Upper lobe of left lung (tissue), 6 donors: ENCODE data around the gene ZWINT. TPM values are rescaled to one million over a fixed set of nuclear protein-coding genes. Genes with fewer than 3 reads are reported as not detected.

ENCODE experiments used
- ATAC-seq, 2 donors: fragments of 200-7000 bp; cut with Tn5 transposase; one replicate each; pipeline ENCODE4 v1.9.1; 2022; ENCODE audit warnings: mild to moderate bottlenecking in 2 of 2, moderate library complexity in 2 of 2; ENCODE audit not compliant: low FRiP score in 2 of 2
- DNase-seq, 2 donors: peaks; one replicate each; pipeline ENCODE4 v3.0.0-alpha.2; 2019 to 2020
- H3K27ac ChIP-seq, 4 donors: fragments of 200-600 bp; sonication (generic); one replicate each; pipeline ENCODE4 v1.5.1; 2016 to 2019
- H3K27me3 ChIP-seq, 4 donors: fragments of 200-600 bp; sonication (generic); one replicate each; pipeline ENCODE4 v1.5.1; 2017 to 2019
- H3K36me3 ChIP-seq, 4 donors: fragments of 200-600 bp; sonication (generic); one replicate each; pipeline ENCODE4 v1.5.1; 2016 to 2019
- H3K4me1 ChIP-seq, 4 donors: fragments of 200-600 bp; sonication (generic); one replicate each; pipeline ENCODE4 v1.5.1; 2018 to 2019
- H3K4me3 ChIP-seq, 4 donors: fragments of 200-600 bp; sonication (generic); one replicate each; pipeline ENCODE4 v1.5.1; 2017 to 2019; ENCODE audit warnings: mild to moderate bottlenecking in 2 of 4, moderate library complexity in 1 of 4
- H3K9me3 ChIP-seq, 4 donors: fragments of 200-600 bp; sonication (generic); one replicate each; pipeline ENCODE4 v1.5.1; 2018 to 2019
- EP300 ChIP-seq, 4 donors: sonication (generic); formaldehyde crosslinking; IDR thresholded peaks; one replicate each; pipeline ENCODE4 v1.5.1; 2017; ENCODE audit warnings: antibody characterized with exemption in 4 of 4, control low read depth in 2 of 4
- POLR2A ChIP-seq, 4 donors: fragments of 450-650 bp; IDR thresholded peaks; one replicate each; pipeline ENCODE4 v1.5.1; 2016 to 2017; ENCODE audit warnings: antibody characterized with exemption in 4 of 4, mild to moderate bottlenecking in 2 of 4
- POLR2AphosphoS5 ChIP-seq, 2 donors: sonication (generic); formaldehyde crosslinking; IDR thresholded peaks; one replicate each; pipeline ENCODE4 v1.5.1; 2017; ENCODE audit warnings: antibody characterized with exemption in 2 of 2
- WGBS, 2 donors: methylation state at CpG; one replicate each; pipeline ENCODE4 v1.1.5; 2017 to 2018; 5-methylcytosine and 5-hydroxymethylcytosine counted together
- total RNA-seq, 6 donors: library from RNA; depleted of rRNA in 4 of 6; stranded (reverse); fragments of >200 nt in 4 of 6; gene quantifications; one replicate each; pipeline versions ENCODE4 v1.1.0 to v1.2.1, GENCODE V29; 2016 to 2021
- TF ChIP-seq, protein P1 (sequence below), 6 experiments: fragments of 450-650 bp in 4 of 6; fragments of 200-600 bp in 2 of 6; sonication (generic) in 2 of 6; IDR thresholded peaks; one replicate each; pipeline ENCODE4 v1.5.1; 2016 to 2019; ENCODE audit warnings: antibody characterized with exemption in 6 of 6
- donor health status: DM: no; HTN: no; CAD: no; lungs with moderate emphysema.
- donor health status: DM: no; HTN: yes; CAD: no; lungs with severe emphysema.

ZWINT gene, protein sequence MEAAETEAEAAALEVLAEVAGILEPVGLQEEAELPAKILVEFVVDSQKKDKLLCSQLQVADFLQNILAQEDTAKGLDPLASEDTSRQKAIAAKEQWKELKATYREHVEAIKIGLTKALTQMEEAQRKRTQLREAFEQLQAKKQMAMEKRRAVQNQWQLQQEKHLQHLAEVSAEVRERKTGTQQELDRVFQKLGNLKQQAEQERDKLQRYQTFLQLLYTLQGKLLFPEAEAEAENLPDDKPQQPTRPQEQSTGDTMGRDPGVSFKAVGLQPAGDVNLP
- 1 to 10 TPM; 2.1 to 9.0 (median 5.9) TPM for total RNA-seq

DNA sequence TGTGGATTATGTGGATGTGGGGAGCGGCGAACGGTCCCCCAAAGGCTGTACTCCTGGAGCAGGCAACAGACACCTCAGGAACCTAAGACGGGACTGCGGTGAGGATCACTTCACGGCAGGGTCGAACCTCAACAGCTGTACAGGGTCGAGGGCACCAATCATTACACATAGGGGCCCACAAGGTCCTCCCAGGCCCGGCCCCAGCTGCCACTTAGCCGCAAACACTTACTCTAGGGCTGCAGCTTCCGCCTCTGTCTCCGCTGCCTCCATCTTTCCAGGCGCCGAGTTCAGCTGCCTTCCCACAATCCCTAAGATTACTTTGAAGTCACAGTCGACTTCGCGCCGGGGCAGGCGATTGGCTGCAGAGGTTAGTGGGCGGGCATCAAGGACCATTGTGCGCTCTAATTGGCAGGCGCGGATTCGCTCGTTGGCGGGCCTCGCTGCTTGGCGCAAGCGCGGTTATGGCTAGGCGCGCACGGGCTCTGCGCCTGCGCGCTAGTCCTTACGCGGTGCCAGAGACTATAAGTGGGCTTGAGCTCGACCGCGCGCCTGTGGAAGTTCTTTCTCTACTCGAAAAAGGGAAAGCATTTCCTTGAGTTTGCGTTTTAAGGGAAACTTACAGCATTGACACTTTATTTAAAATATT, at the start of gene ZWINT:
Gene ZWINT (minus strand): TSS at position 293 of the 646 bp plus-strand sequence. CDS start 23 bp downstream, at position 270.
- Histone ChIP-seq H3K27me3 (no peaks in the 10 kb centered on the region), H3K27ac (peak within 1 kb of the TSS; percentile 22 to 58 (median 48)), H3K4me3 (peak within 1 kb of the TSS; percentile 30 to 80 (median 66)), H3K4me1 (peaks cover 0 to 17% (median 9%) of the 10 kb centered on the region in 4 donors), H3K9me3 (no peaks in the 10 kb centered on the region), H3K36me3 (no peaks in the 10 kb centered on the region)
- peak; percentile 94 to 98 for DNase-seq
- TF ChIP-seq, protein P1, sequence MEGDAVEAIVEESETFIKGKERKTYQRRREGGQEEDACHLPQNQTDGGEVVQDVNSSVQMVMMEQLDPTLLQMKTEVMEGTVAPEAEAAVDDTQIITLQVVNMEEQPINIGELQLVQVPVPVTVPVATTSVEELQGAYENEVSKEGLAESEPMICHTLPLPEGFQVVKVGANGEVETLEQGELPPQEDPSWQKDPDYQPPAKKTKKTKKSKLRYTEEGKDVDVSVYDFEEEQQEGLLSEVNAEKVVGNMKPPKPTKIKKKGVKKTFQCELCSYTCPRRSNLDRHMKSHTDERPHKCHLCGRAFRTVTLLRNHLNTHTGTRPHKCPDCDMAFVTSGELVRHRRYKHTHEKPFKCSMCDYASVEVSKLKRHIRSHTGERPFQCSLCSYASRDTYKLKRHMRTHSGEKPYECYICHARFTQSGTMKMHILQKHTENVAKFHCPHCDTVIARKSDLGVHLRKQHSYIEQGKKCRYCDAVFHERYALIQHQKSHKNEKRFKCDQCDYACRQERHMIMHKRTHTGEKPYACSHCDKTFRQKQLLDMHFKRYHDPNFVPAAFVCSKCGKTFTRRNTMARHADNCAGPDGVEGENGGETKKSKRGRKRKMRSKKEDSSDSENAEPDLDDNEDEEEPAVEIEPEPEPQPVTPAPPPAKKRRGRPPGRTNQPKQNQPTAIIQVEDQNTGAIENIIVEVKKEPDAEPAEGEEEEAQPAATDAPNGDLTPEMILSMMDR (IDR thresholded peaks at IDR 0.05): no peak
- peak in 1 of 4 donors; percentile 32 for TF ChIP-seq POLR2A (IDR thresholded peaks at IDR 0.05)
- TF ChIP-seq EP300 (IDR thresholded peaks at IDR 0.05): no peak
- TF ChIP-seq POLR2AphosphoS5 (IDR thresholded peaks at IDR 0.05): peak in 1 of 2 donors; percentile 43
- WGBS, 2 donors: 0 to 1% methylated on average over 13 to 44 of the region's 44 CpGs
- ATAC-seq: peak; percentile 98 to 100

DNA sequence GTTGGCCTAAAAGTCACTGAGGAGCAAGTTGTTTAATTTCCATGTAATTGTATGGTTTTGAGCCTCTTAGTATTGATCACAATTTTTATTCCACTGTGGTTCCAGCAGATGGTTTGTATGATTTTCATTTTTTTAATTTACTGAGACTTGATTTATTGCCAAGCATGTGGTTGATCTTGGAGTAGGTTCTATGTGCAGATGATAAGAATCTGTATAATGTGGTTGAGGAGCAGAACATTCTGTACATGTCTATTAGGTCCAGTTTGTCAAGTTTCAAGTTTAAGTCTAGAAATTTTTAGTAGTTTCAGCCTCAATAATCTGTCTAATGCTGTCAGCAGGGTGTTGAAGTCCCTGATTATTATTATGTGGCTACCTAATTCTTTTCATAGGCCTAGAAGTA, 22.7 kb upstream of the ZWINT start:
- H3K4me3 ChIP-seq: no peak overlapping the region
- ATAC-seq (no peak), DNase-seq (no peak)
- H3K36me3 ChIP-seq: no peaks in the 10 kb centered on the region
- H3K9me3 ChIP-seq: no peaks in the 10 kb centered on the region
- H3K4me1 ChIP-seq: no peaks in the 10 kb centered on the region
- no peak overlapping the region for H3K27ac ChIP-seq
- TF ChIP-seq, protein P1 (IDR thresholded peaks at IDR 0.05): no peak
- TF ChIP-seq POLR2A (IDR thresholded peaks at IDR 0.05) (no peak), POLR2AphosphoS5 (IDR thresholded peaks at IDR 0.05) (no peak), EP300 (IDR thresholded peaks at IDR 0.05) (no peak)
- H3K27me3 ChIP-seq: no peaks in the 10 kb centered on the region

DNA sequence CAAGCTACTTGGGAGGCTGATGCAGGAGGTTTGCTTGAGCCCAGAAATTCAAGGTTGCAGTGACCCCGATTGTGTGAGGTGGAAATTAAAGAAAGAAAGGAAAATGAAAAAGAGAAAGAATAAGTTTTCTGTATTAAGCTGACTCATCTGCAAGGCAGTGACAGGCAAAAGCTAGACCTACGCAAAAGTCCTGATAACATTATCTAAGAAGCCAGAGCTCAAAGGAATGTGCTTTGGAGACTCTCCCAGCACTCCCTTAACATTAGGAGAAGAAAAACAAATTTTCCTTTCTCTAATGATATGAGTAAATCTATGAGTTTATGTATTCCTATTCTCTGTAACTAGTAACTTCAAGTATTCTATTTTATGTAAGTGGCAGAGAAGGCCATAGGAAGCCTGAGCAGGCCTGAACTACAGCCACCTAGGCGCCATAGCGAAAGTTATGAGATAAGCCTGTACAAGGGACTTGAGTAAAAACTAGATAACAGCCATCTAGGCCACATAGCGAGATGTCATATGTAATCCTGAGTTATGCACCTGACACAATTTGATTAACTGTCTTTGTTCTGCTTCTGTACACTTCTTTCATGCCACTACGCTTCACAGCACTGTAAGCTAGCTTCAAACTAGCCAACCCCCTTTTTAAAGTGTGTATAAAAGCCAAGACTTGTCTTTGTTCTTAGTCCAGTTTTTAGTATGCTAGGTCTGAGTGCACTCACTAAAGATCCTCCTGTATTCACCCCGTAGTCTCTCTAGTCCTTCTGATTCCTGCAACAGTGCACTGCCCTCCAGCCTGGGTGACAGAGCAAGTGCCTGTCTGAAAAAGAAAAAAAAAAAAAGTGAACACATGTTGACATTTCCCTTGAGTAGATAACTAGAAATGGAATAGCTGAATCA, 9.4 kb upstream of the ZWINT start:
- TF ChIP-seq POLR2A (IDR thresholded peaks at IDR 0.05): no peak
- TF ChIP-seq POLR2AphosphoS5 (IDR thresholded peaks at IDR 0.05): no peak
- TF ChIP-seq, protein P1 (IDR thresholded peaks at IDR 0.05): no peak
- TF ChIP-seq EP300 (IDR thresholded peaks at IDR 0.05): no peak
- H3K36me3 ChIP-seq: no peaks in the 10 kb centered on the region
- no peaks in the 10 kb centered on the region for H3K27me3 ChIP-seq
- DNase-seq (no peak), ATAC-seq (no peak)
- H3K9me3 ChIP-seq: peaks cover 12 to 26% (median 21%) of the 10 kb centered on the region in 4 donors
- no peak overlapping the region for H3K4me3 ChIP-seq
- H3K27ac ChIP-seq: no peak overlapping the region
- WGBS, 2 donors: 93 to 96% methylated on average over 7 of the region's 7 CpGs
- no peaks in the 10 kb centered on the region for H3K4me1 ChIP-seq

DNA sequence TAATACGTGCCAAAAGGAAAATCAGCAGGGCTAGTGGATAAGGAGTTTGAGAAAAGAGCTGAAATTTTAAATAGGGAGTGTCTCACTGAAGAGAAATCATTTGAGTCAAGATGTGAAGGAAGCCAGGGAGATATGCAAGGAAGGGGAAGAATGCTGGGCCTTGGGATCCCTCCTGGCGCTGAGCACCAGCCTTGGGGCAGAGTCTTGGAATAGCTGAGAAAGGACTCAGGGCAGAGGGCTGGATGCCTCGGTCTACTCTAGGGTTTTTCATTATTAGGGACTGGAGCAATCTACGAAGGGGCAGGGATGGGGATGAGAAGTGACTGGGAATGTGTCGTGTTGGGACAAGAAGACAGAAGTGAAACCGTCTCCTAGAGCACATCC, 484 bp downstream of the ZWINT start:
- Histone ChIP-seq H3K4me1 (peaks cover 0 to 17% (median 9%) of the 10 kb centered on the region in 4 donors), H3K9me3 (no peaks in the 10 kb centered on the region), H3K27me3 (no peaks in the 10 kb centered on the region), H3K36me3 (no peaks in the 10 kb centered on the region), H3K27ac (peak overlapping the region in 2 of 4 donors; percentile 46 to 47), H3K4me3 (peak overlapping the region; percentile 19 to 80 (median 66))
- ATAC-seq (peak in 1 of 2 donors; percentile 12), DNase-seq (no peak)
- 10 to 14% methylated on average over 6 of the region's 6 CpGs for WGBS, 2 donors
- TF ChIP-seq, protein P1 (IDR thresholded peaks at IDR 0.05): no peak
- no peak for TF ChIP-seq POLR2A (IDR thresholded peaks at IDR 0.05)
- no peak for TF ChIP-seq EP300 (IDR thresholded peaks at IDR 0.05)
- TF ChIP-seq POLR2AphosphoS5 (IDR thresholded peaks at IDR 0.05): no peak
